ENCODE results near the gene CIB2.

- TF ChIP-seq CTCF (IDR thresholded peaks at IDR 0.05): no peak
- TF ChIP-seq POLR2AphosphoS5 (IDR thresholded peaks at IDR 0.05): no peak
- TF ChIP-seq EP300 (IDR thresholded peaks at IDR 0.05): no peak
- TF ChIP-seq POLR2A (IDR thresholded peaks at IDR 0.05): no peak
Measured at GRCh38 chr15:78080088-78080460, 51.2 kb downstream of the CIB2 start.

Data from sigmoid colon (tissue), 4 donors.